ENCODE measurements around the gene ATM.

The ATM gene

GRCh38 chr11:108333403-108333899 is 110.6 kb downstream of the ATM start:
- no peak for DNase-seq (ENCODE audit: low read depth)
- H3K4me3 ChIP-seq (ENCODE audit: low read length): no peak overlapping the region
- no peak for TF ChIP-seq CTCF (IDR thresholded peaks at IDR 0.05; ENCODE audit: insufficient read depth, low read depth, low read length, missing control alignments)

- DNase-seq (ENCODE audit: low read depth): peak; percentile 94
- TF ChIP-seq CTCF (IDR thresholded peaks at IDR 0.05; ENCODE audit: insufficient read depth, low read depth, low read length, missing control alignments): no peak
- no peak overlapping the region for H3K4me3 ChIP-seq (ENCODE audit: low read length)
Measured at GRCh38 chr11:108338750-108339149, 115.9 kb downstream of the ATM start.

GRCh38 chr11:108340973-108341372 is 118.1 kb downstream of the ATM start:
- TF ChIP-seq CTCF (IDR thresholded peaks at IDR 0.05; ENCODE audit: insufficient read depth, low read depth, low read length, missing control alignments): no peak
- DNase-seq (ENCODE audit: low read depth): peak; percentile 97
- no peak overlapping the region for H3K4me3 ChIP-seq (ENCODE audit: low read length)

- no peak overlapping the region for H3K4me3 ChIP-seq (ENCODE audit: low read length)
- no peak for TF ChIP-seq CTCF (IDR thresholded peaks at IDR 0.05; ENCODE audit: insufficient read depth, low read depth, low read length, missing control alignments)
- DNase-seq (ENCODE audit: low read depth): no peak
Measured at GRCh38 chr11:108341654-108342053, 118.8 kb downstream of the ATM start.

- DNase-seq (ENCODE audit: low read depth): no peak
- H3K4me3 ChIP-seq (ENCODE audit: low read length): no peak overlapping the region
Measured at GRCh38 chr11:108343714-108344113, 120.8 kb downstream of the ATM start.

GRCh38 chr11:108345767-108346166 is 122.9 kb downstream of the ATM start:
- H3K4me3 ChIP-seq (ENCODE audit: low read length): no peak overlapping the region
- TF ChIP-seq CTCF (IDR thresholded peaks at IDR 0.05; ENCODE audit: insufficient read depth, low read depth, low read length, missing control alignments): no peak
- no peak for DNase-seq (ENCODE audit: low read depth)

More at GRCh38 chr11:108343714-108344113, 120.8 kb downstream of the ATM start:
- TF ChIP-seq CTCF (IDR thresholded peaks at IDR 0.05; ENCODE audit: insufficient read depth, low read depth, low read length, missing control alignments): no peak

- no peak for TF ChIP-seq CTCF (IDR thresholded peaks at IDR 0.05; ENCODE audit: insufficient read depth, low read depth, low read length, missing control alignments)
- DNase-seq (ENCODE audit: low read depth): peak; percentile 27
- no peak overlapping the region for H3K4me3 ChIP-seq (ENCODE audit: low read length)
Measured at GRCh38 chr11:108346451-108346850, 123.6 kb downstream of the ATM start.
